NCI-H748 treated with DMSO at 0.1 percent for 48 hours (cell line): ENCODE data around the gene SERPINB6.
"Not testable (repeated sequence)": the region's sequence is repeated elsewhere in the genome, so short reads cannot be mapped to it uniquely, and the experiment has no call there.

Experiments used
- DNase-seq: peaks from one replicate; lab custom pipeline; 2025; lab: John Stamatoyannopoulos, UW

The SERPINB6 gene

GRCh38 chr6:2958776-2959175 lies 12.6 kb downstream of the SERPINB6 start:
- no peak for DNase-seq

- no peak for DNase-seq
Measured at GRCh38 chr6:2958331-2958711, 13.0 kb downstream of the SERPINB6 start.

GRCh38 chr6:2957696-2958330 lies 13.6 kb downstream of the SERPINB6 start:
- no peak for DNase-seq

GRCh38 chr6:2956930-2957685 lies 14.3 kb downstream of the SERPINB6 start:
- DNase-seq = no peak

- DNase-seq = no peak
Measured at GRCh38 chr6:2953098-2953497, 18.3 kb downstream of the SERPINB6 start.

- DNase-seq = peak; percentile 69
Measured at GRCh38 chr6:2952557-2953095, 18.7 kb downstream of the SERPINB6 start.

GRCh38 chr6:2951728-2952127 lies 19.6 kb downstream of the SERPINB6 start:
- no peak for DNase-seq

- DNase-seq = no peak
Measured at GRCh38 chr6:2950713-2951112, 20.7 kb downstream of the SERPINB6 start.

GRCh38 chr6:2949536-2950083 lies 21.8 kb downstream of the SERPINB6 start:
- DNase-seq = no peak

- no peak for DNase-seq
Measured at GRCh38 chr6:2949121-2949520, 22.2 kb downstream of the SERPINB6 start.

GRCh38 chr6:2948228-2949025 lies 22.9 kb downstream of the SERPINB6 start:
- no peak for DNase-seq

- no peak for DNase-seq
Measured at GRCh38 chr6:2947445-2947844, 23.9 kb downstream of the SERPINB6 start.

- no peak for DNase-seq
Measured at GRCh38 chr6:2945153-2945452, 26.3 kb downstream of the SERPINB6 start.

- DNase-seq = no peak
Measured at GRCh38 chr6:2944405-2945152, 26.8 kb downstream of the SERPINB6 start.

GRCh38 chr6:2943564-2943955 lies 27.8 kb downstream of the SERPINB6 start:
- DNase-seq = no peak

GRCh38 chr6:2942914-2943563 lies 28.3 kb downstream of the SERPINB6 start:
- DNase-seq = no peak

GRCh38 chr6:2942116-2942515 lies 29.3 kb downstream of the SERPINB6 start:
- not testable (repeated sequence) for DNase-seq

GRCh38 chr6:2940851-2941250 lies 30.5 kb downstream of the SERPINB6 start:
- no peak for DNase-seq

- DNase-seq = no peak
Measured at GRCh38 chr6:2940010-2940850, 31.1 kb downstream of the SERPINB6 start.

- DNase-seq = no peak
Measured at GRCh38 chr6:2939315-2940009, 31.9 kb downstream of the SERPINB6 start.
